H1 (cell line): ENCODE data around the gene SLC39A11. TPM values are rescaled to one million over a fixed set of nuclear protein-coding genes. Genes with fewer than 3 reads are reported as not detected.

Experiments
- BCL11A ChIP-seq, 2 experiments: IDR thresholded peaks; one replicate each; pipeline ENCODE4 v1.6.1; 2011; ENCODE audit warnings: low read depth in 2 of 2, low read length in 2 of 2, mild to moderate bottlenecking in 2 of 2
- EZH2 ChIP-seq: fragments of 200-600 bp; sonication (generic); IDR thresholded peaks from 2 replicates; pipeline ENCODE4 v1.7.1; 2012; ENCODE audit warnings: low read depth, mild to moderate bottlenecking, moderate library complexity, low read length, inconsistent platforms; ENCODE audit not compliant: severe bottlenecking
- GTF2F1 ChIP-seq: IDR thresholded peaks from 2 replicates; pipeline ENCODE4 v1.6.1; 2012; ENCODE audit warnings: low read depth, low read length, improper control_type of control experiment, borderline replicate concordance
- SIRT6 ChIP-seq: IDR thresholded peaks from one replicate; pipeline ENCODE4 v1.7.1; 2012; ENCODE audit warnings: low read length, inconsistent platforms
- SRF ChIP-seq: IDR thresholded peaks from 2 replicates; pipeline ENCODE4 v1.6.1; 2011; ENCODE audit warnings: mild to moderate bottlenecking, low read depth, low read length, moderate library complexity
- polyA plus RNA-seq, 7 experiments: library from polyadenylated mRNA; depleted of rRNA in 3 of 7; stranded (reverse) in 5 of 7; unstranded in 2 of 7; fragments of >200 nt in 5 of 7; fragments of 200-250 nt in 2 of 7; gene quantifications; 1 replicate in 5 of 7; 2 replicates in 1 of 7; 4 replicates in 1 of 7; pipeline versions ENCODE4 v1.2.1 to v1.2.3, GENCODE V29; 2011 to 2013; ENCODE audit warnings: missing spikeins in 2 of 7, mixed read lengths in 2 of 7
- total RNA-seq: library from RNA; stranded (reverse); fragmentation: NEBNext Ultra II Directional; extraction: Animal tissue kit (Norgen Biotek cat#: 25700); gene quantifications from 2 replicates; pipeline ENCODE4 v1.2.1, GENCODE V29; 2021

The SLC39A11 gene
- total and polyA plus RNA-seq, 2 of the 8 experiments (the other 6 are each of a cell fraction or from before 2014, with no cell fraction given) = 12.2 to 19.6 TPM

GRCh38 chr17:73141411-73141810, 48.9 kb upstream of the SLC39A11 start (continued):
- TF ChIP-seq SIRT6 = no peak
- no peak for TF ChIP-seq EZH2
- no peak for TF ChIP-seq BCL11A (IDR thresholded peaks at IDR 0.05; ENCODE audit: low read depth in 2 of 2, low read length in 2 of 2)
- no peak for TF ChIP-seq SRF
- TF ChIP-seq GTF2F1 = no peak
- TF ChIP-seq, all 59 proteins: peak for 0
